Measurements from ENCODE around the gene DCDC1.

The DCDC1 gene

DNA sequence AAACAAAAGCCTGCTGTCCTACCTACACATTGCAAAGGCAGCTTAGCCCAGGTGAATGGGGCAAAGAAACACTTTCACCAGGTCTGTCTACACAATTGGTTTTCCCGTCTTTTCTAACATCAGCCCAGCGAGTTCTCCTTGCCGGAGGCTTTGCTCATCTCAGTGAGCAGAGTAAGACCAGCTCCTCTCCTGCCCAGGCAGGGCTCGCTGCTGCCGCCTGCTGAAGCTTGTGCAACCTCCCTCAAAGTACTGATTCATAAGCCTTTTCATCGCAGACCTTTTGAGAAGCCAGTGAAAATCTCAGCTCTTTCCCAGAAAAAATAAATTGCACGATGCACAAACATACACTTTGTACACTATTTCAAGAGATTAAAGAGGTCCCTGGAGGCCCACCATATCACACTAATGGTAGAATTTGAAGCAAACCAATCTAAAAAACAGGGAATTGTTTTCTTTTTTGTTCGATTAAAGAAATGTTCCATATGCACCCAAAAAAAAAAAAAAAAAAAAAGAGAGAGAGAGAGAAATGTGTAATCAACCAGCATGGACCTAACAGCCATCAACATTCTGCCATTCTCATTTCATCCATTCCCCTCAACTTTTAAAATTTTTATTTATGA, 455.3 kb downstream of the DCDC1 start:
- no peak for DNase-seq (ENCODE audit: low read depth)

GRCh38 chr11:30911247-30911646, 458.3 kb downstream of the DCDC1 start:
- no peak for DNase-seq (ENCODE audit: low read depth)

DNA sequence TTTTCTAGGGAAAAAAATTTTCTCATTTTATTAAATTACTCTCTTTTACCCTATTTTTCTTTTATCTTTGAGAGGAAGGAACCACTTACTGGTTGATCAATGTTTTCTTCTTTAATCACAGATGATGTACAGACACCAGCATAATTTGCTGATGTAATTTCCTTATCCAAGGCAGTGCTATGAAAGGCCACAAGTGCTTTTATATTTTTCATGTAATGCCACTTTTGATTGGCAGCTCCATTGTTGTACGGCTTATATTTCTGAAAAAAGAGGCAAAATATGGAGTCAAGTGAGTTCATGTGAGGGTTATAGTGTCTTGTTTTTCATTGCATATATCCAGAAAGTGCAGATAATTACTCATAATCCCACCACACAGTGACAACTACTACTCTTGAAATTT, 460.7 kb downstream of the DCDC1 start:
- no peak for DNase-seq (ENCODE audit: low read depth)

- no peak for DNase-seq (ENCODE audit: low read depth)
These were observed 461.3 kb downstream of the DCDC1 start for GRCh38 chr11:30908272-30908671.

DNA sequence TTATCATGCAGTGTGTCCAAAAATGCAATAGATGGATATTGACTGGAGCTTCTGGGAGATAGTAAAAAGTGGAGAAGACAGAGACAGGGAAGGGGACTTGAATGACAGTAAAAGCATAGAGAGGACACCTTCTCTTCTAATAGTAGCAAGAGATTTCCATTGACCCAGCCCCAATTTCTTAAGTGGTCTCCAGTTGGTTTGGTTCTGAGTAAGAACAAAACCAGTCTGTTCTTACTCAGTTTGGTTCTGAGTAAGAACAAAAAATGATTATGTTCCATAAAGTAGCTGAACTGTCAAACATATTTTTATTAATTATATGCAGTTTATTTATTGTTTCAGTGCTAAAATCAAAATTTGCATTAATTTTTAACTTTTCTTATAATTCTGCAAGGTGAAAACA, 466.6 kb downstream of the DCDC1 start:
- no peak for DNase-seq (ENCODE audit: low read depth)

DNA sequence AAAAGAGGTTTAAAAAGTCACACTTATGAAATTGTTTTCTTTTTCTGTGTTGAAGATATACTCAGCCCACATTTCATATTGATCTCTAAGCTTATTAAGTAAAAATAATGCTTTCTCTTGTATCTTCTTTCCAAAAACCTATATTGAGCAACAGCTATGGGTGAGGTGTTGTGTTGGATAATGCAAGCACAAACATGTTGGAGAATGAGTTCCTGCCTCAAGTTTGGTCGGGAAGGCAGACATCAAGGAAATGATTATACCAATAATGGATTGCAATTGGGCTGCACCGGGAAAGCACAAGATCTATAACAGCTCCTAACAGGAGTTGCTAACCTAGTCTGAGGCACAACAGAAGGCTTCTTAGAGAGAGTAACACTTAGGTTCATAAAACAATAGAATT, 474.5 kb downstream of the DCDC1 start:
- no peak for DNase-seq (ENCODE audit: low read depth)

DNA sequence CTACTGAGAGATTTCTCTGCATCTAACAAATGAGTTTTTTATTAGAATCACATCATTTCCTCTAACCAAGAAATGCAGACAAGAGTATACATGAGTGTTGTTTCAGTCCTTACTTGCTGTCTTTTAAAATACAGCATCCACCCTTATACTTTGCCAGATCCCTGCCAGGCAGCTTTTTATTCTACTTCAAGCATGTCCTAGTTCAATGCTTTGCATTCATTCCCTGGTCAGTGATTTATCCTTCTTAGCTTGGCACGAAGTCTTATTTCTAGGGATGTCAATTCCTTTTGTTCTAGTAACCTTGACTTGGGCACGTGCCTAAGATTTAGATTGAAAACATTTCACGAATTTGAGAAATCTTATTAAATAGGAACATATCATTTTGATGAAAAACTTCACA, 476.2 kb downstream of the DCDC1 start:
- DNase-seq (ENCODE audit: low read depth) = no peak

DNA sequence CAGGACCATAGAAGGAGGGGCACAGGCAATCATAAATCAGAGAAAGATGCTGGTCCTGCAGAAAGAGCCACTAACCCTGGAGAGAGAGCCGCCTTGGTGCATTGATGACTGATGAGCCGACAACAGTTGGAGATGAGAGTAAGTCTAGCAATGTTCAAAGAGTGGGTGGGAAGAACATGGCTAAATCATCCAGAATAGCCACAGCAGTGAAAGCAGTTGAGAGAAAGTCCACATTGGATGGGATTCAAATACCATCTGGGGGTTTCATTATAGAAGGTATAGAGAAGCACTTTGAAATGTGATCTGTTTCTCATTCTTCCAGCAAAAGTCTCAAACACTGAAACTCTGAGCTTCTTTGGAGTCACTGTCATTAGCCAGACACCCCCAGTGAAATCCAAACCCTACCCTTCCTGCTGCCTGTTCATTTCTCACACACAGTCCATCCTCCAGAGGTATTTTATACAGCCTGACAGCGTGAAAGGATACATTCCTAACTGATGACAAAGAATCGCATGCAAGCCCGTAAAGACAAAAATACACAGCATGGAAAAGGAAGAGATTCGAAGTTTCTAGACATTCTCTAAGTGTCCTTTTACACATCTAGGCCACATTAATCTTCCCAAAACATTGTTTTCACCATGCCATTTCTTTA, 480.3 kb downstream of the DCDC1 start:
- DNase-seq (ENCODE audit: low read depth) = no peak

DNA sequence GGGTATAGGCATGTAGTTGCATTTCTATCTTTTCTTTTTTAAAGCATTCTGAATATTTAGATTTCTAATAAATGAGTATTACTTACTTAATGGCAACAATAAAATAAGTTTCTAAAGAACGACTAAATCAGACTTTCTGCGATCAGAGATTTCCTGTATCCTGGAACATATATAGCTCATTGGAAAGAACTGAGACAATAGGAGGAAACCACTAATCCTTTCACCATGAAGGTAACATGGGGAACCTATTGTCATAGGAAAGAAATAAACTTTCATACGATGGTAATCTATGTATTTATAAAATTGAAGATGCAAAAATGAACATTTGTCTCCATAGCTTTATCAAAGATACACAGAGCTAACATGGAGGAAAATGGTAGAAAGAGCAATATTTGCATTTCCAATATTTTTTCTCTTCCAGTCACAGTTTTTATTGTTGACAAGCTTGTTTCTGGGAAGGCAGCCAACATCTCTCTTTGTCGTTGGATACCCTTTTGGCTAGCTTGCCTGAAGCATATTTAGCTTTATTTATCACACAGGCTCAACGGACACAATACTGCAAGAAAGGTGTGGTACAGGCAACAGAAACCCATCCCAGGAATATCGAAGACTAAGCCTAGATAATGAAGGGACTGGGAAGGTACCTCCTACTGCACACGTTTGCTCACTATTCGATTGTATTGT, 490.1 kb downstream of the DCDC1 start:
- no peak for DNase-seq (ENCODE audit: low read depth)

DNA sequence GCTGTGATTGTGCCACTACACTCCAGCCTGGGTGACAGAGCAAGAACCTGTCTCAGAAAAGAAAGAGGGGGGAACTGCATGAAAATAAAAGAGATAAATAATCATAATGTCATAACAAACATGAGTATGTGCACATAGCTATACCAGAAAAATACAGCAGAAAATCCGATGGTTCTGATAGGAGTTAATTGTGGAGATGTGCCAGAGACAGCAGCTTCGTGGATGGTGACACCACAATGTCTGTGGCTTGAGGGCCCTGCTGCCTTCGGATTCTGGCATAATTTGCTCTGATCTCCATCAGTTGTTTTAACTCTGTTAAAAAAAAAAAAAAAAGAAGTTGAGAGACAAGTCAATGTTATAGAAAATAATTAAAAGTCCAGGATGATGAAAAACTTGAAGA, 491.1 kb downstream of the DCDC1 start:
- no peak for DNase-seq (ENCODE audit: low read depth)

DNA sequence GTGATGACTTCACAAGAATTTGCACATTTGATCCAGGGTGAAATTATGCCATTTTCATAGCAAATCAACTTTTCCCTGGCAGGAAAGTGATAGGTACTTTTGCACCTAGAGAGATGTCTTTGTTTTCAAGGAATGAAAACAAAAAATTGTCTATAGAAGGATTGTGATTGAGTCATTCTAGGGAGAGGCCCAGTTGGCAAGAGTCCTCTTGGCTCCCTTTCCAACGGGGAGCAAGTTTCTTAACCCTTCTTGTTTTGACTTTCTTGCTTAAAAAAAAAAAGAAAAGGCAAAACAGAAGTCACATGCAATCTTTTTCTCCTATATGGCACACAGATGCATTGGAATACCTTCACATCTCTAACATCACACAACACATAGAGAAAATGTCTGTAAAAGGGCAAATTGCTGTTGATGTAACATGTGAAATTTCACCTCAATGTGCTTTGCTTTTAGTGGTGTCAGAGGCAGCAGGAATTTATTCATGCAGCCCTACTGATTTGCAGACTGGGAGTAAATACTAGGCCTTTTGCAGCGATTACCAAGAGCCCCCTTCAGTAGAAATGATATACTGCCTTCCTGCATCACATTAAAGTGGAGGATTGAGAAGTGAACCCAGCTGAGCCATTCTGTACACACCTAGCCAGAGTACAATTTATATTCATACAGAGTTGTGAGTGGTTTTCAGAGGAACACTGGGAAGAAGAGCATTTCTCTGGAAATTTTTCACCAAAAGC, 492.7 kb downstream of the DCDC1 start:
- DNase-seq (ENCODE audit: low read depth) = no peak

DNA sequence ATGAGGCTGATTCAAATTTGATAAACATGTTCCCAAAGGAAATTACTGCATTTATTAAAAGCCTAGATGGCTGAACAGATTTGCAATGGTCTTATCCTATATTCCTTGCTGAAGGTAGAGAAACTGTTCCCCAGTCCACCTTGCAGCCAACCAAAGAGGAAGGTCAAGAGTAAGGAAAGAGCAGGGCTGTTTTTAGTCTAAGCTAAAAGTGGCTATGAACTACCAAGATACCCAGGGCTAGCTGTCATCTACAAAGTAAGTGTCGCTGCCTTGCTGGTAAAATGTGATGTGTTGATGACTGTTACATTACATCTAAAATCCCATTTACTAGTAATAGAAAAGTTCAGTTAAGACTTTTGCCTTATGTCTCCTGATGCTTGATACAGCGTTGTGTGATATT, 493.3 kb downstream of the DCDC1 start:
- DNase-seq (ENCODE audit: low read depth) = no peak

GRCh38 chr11:30875806-30876205, 493.7 kb downstream of the DCDC1 start:
- DNase-seq (ENCODE audit: low read depth) = no peak

DNA sequence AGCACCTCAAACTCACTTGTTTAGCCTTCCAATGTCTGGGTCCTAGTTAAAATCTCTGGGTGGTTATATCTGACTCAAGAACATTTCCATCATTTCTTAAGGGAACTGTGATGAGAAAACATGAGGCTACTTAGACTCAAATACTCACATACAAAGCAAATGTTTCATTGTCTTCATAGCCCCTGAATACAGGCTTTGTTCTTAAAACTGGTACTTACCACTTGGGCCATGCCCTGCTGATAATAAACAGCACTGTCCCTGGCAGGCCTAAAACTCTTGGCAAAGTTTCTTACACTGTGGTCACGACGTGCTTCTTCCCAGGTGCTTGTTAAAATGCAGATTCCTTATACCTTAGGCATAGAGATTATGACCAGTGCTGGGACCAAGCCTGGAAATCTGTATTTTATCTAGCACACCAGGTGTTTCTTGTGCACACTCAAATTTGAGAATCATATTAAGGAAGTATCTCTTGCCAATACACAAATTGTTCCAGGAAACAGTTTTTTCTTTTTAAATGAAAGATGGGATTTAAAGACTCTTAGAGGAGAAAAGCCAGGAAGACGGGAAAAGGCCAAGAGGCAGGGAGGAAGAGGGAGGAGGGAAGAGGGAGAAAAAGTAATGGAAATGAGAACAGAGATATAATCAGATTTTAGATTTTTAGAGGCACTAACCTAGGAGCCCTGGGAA, 495.5 kb downstream of the DCDC1 start:
- no peak for DNase-seq (ENCODE audit: low read depth)

GRCh38 chr11:30868626-30869081, 500.9 kb downstream of the DCDC1 start:
- DNase-seq (ENCODE audit: low read depth) = no peak

DNA sequence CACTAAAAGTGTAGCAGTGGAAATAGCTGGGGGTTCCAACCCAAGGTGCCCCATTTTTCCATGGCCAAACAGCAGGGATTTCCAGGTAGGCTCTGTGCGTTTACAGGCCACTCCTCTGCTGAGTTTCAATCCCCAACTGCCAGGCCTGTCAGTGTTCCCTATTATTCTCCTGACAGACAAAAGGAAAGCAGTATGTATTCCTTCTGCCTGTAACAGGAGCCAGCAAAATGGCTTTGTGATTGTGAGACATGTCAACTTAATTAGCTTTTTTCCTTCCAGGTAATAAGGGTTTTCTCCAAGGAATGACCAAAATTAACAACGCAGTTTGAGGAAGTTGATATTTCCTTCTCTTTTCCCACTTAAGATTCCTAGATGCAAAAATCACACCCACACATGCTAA, 506.3 kb downstream of the DCDC1 start:
- DNase-seq (ENCODE audit: low read depth) = no peak

GRCh38 chr11:30861531-30861930, 508.0 kb downstream of the DCDC1 start:
- no peak for DNase-seq (ENCODE audit: low read depth)

GRCh38 chr11:30861064-30861463, 508.5 kb downstream of the DCDC1 start:
- no peak for DNase-seq (ENCODE audit: low read depth)

- DNase-seq (ENCODE audit: low read depth) = no peak
These were observed 509.4 kb downstream of the DCDC1 start for GRCh38 chr11:30860146-30860545.

DNA sequence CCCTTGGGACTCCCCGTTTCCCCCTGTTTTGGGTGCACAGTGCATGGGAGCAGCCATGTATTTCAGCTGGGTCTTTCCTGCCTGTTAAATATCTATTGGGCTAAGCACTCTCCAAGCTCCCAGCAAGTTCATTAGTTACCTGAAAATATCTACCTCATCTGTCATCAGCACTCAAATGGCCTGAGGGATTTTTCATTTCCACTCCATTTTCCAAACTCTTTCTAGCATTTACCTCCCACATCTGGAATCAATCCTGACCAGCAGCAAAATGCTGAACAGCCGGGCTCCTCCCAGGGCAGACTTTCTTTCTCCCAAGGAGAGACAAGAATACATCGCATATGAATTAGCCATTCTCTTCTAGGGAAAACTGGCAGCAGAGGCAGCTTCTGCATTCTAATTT, 509.9 kb downstream of the DCDC1 start:
- no peak for DNase-seq (ENCODE audit: low read depth)

- no peak for DNase-seq (ENCODE audit: low read depth)
These were observed 514.0 kb downstream of the DCDC1 start for GRCh38 chr11:30855383-30856006.

- no peak for DNase-seq (ENCODE audit: low read depth)
These were observed 516.1 kb downstream of the DCDC1 start for GRCh38 chr11:30853439-30853838.

Data from stimulated activated CD8-positive, alpha-beta memory T cell treated with anti-CD3 and anti-CD28 coated beads, Interleukin-7, amount 100 ng/mL, for 24 hours (primary cell).